Neural cell (in vitro differentiated cells): ENCODE data around the gene PAX6.

Source experiments
- CTCF ChIP-seq: fragments of 450-650 bp; IDR thresholded peaks from 2 replicates; pipeline ENCODE4 v1.5.1; 2014; ENCODE audit warnings: antibody characterized with exemption, mild to moderate bottlenecking, moderate library complexity; ENCODE audit not compliant: poor library complexity, severe bottlenecking
- EP300 ChIP-seq: fragments of 450-650 bp; conservative IDR thresholded peaks from 2 replicates; pipeline ENCODE4 v1.6.1; 2014; ENCODE audit warnings: antibody characterized with exemption, mild to moderate bottlenecking, moderate library complexity; ENCODE audit not compliant: poor library complexity, severe bottlenecking
- EZH2 ChIP-seq: fragments of 200-600, 300-800 bp; shearing (Covaris generic), sonication (generic); IDR thresholded peaks from 2 replicates; pipeline ENCODE4 v1.6.1; 2014; ENCODE audit warnings: antibody characterized with exemption, low read length, borderline replicate concordance, mild to moderate bottlenecking; ENCODE audit not compliant: insufficient read depth, poor library complexity, severe bottlenecking
- MXI1 ChIP-seq: fragments of 450-650 bp; conservative IDR thresholded peaks from 2 replicates; pipeline ENCODE4 v1.6.1; 2014; ENCODE audit warnings: antibody characterized with exemption, mild to moderate bottlenecking; ENCODE audit not compliant: poor library complexity, severe bottlenecking
- POLR2AphosphoS5 ChIP-seq: IDR thresholded peaks from 2 replicates; pipeline ENCODE4 v1.6.1; 2012
- RAD21 ChIP-seq: fragments of 450-650 bp; conservative IDR thresholded peaks from 2 replicates; pipeline ENCODE4 v1.6.1; 2014; ENCODE audit warnings: antibody characterized with exemption, mild to moderate bottlenecking, moderate library complexity
- REST ChIP-seq: IDR thresholded peaks from 2 replicates; pipeline ENCODE4 v1.6.1; 2012; ENCODE audit warnings: borderline replicate concordance
- SMC3 ChIP-seq: fragments of 450-650 bp; conservative IDR thresholded peaks from 2 replicates; pipeline ENCODE4 v1.6.1; 2014; ENCODE audit warnings: antibody characterized with exemption, mild to moderate bottlenecking, moderate library complexity; ENCODE audit not compliant: poor library complexity
- TAF1 ChIP-seq: IDR thresholded peaks from 2 replicates; pipeline ENCODE4 v1.6.1; 2012; ENCODE audit warnings: low read depth

- no peak for TF ChIP-seq CTCF
- TF ChIP-seq EZH2: no peak
- no peak for TF ChIP-seq EP300
- TF ChIP-seq MXI1: no peak
- TF ChIP-seq POLR2AphosphoS5: no peak
- no peak for TF ChIP-seq TAF1
- TF ChIP-seq RAD21: no peak
- no peak for TF ChIP-seq REST
- no peak for TF ChIP-seq SMC3
These were observed 41.0 kb downstream of the PAX6 start for GRCh38 chr11:31770011-31770700.
